Stomach (tissue), 9 donors: ENCODE measurements around the gene SNX5. TPM values are rescaled to one million over a fixed set of nuclear protein-coding genes. Genes with fewer than 3 reads are reported as not detected.

Source experiments
- DNase-seq, 2 donors: peaks; one replicate each; pipeline versions ENCODE4 v3.0.0 to v3.0.0-alpha.2; 2013 to 2019
- H3K27ac ChIP-seq, 5 donors: fragments of 200-600 bp in 4 of 5; sonication (generic) in 4 of 5; one replicate each; pipeline ENCODE4 v1.5.1; 2013 to 2019; ENCODE audit warnings: mild to moderate bottlenecking in 1 of 5, moderate library complexity in 1 of 5
- H3K27me3 ChIP-seq, 3 donors: fragments of 200-600 bp; sonication (generic); one replicate each; pipeline ENCODE4 v1.5.1; 2017 to 2019; ENCODE audit warnings: mixed run types in 1 of 3
- H3K36me3 ChIP-seq, 4 donors: fragments of 200-600 bp; sonication (generic); 1 replicate in 3 of 4; 2 replicates in 1 of 4; pipeline ENCODE4 v1.5.1; 2016 to 2019
- H3K4me1 ChIP-seq, 4 donors: fragments of 200-600 bp; sonication (generic); one replicate each; pipeline ENCODE4 v1.5.1; 2016 to 2019
- H3K4me3 ChIP-seq, 4 donors: fragments of 200-600 bp; sonication (generic) in 3 of 4; one replicate each; pipeline ENCODE4 v1.5.1; 2016 to 2019; ENCODE audit warnings: mild to moderate bottlenecking in 1 of 4
- H3K9me3 ChIP-seq, 4 donors: fragments of 200-600 bp; sonication (generic); one replicate each; pipeline ENCODE4 v1.5.1; 2016 to 2019
- EP300 ChIP-seq: sonication (generic); formaldehyde crosslinking; IDR thresholded peaks from one replicate; pipeline ENCODE4 v1.6.1; 2017; ENCODE audit warnings: antibody characterized with exemption
- POLR2A ChIP-seq, 4 donors: fragments of 450-650 bp; IDR thresholded peaks; one replicate each; pipeline ENCODE4 v1.6.1; 2016; ENCODE audit warnings: antibody characterized with exemption in 4 of 4, control low read depth in 2 of 4, mild to moderate bottlenecking in 1 of 4, moderate library complexity in 1 of 4
- POLR2AphosphoS5 ChIP-seq, 3 donors: sonication (generic); formaldehyde crosslinking; IDR thresholded peaks; one replicate each; pipeline ENCODE4 v1.6.1; 2016; ENCODE audit warnings: antibody characterized with exemption in 3 of 3
- WGBS, 5 donors: extraction: QIAGEN DNeasy Blood & Tissue Kit in 3 of 5; methylation state at CpG; one replicate each; pipeline versions ENCODE4 v1.1.5 to v1.1.7; 2013 to 2018; 5-methylcytosine and 5-hydroxymethylcytosine counted together
- intact Hi-C: fragments of 100-400 bp; cut with DNase I; formaldehyde crosslinking; loops from one replicate; pipeline ENCODE4 v1.15.1; 2023; ENCODE audit warnings: low total_unique reads
- polyA plus RNA-seq, 3 donors: library from polyadenylated mRNA; stranded (reverse); fragments of 200-250 nt; gene quantifications; one replicate each; pipeline ENCODE4 v1.2.3, GENCODE V29; 2013
- total RNA-seq, 5 donors: library from RNA; depleted of rRNA; stranded (reverse); fragments of >200 nt; gene quantifications; one replicate each; pipeline versions ENCODE4 v1.1.0 to v1.2.3, GENCODE V29; 2014 to 2016
- TF ChIP-seq, protein P1 (sequence below), 7 experiments: fragments of 450-650 bp in 4 of 7; fragments of 200-600 bp in 3 of 7; sonication (generic) in 3 of 7; IDR thresholded peaks; one replicate each; pipeline ENCODE4 v1.5.1; 2016 to 2019; ENCODE audit warnings: antibody characterized with exemption in 7 of 7, control low read depth in 2 of 7, mild to moderate bottlenecking in 1 of 7
- donor health status: healthy with polysubstance abuse.
- donor health status: Bipolar disorder and iron deficiency.
- donor health status: healthy.

Gene SNX5
- total and polyA plus RNA-seq, 8 donors: 47.3 to 202 (median 103) TPM

DNA sequence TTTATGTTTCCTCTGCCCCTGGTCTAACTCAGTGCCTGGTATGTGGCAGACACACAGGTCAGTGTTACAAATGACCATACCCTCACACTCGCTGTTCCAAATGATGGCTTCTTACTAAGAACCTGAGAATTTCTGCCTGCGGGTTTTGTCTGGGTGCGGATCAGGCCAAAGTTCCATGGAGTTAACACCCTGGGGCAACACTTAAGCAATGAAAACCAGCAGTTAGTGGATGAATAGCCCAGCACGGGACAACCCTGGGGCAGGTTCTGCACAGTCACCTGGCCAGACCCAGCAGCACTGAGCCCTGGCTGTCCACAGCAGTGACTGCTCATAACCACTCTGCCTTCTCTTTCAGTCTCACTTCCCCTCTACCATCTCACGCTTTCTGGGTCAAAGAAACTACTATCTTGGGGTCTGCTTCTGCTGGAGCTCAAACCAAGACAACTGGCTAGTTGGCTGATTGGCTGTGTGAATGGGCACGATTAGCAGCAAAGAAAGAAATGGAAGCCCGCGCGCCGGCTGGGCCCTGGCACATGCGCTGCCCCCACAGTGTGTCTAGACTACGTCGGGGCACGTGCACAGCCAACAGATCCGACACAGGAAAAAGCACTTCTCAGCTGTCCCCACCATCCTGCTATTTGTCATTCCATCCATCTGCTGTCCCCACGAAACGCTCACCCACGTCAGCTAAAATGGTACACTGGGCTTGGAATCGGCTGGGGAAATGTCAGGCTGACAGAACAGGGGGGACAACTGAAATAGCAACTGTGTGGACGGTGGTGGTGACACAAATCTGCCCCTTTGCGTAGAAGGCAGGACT lies 36.8 kb upstream of the SNX5 start:
- Histone ChIP-seq H3K27ac (peak overlapping the region in 3 of 5 donors; percentile 11 to 38 (median 24)), H3K4me1 (peaks cover 15 to 48% (median 40%) of the 10 kb centered on the region in 4 donors), H3K9me3 (no peaks in the 10 kb centered on the region), H3K27me3 (no peaks in the 10 kb centered on the region), H3K4me3 (no peak overlapping the region), H3K36me3 (no peaks in the 10 kb centered on the region)
- TF ChIP-seq POLR2AphosphoS5 (IDR thresholded peaks at IDR 0.05) (no peak), EP300 (no peak), POLR2A (IDR thresholded peaks at IDR 0.05) (no peak)
- 84 to 91% (median 85%) methylated on average over 21 of the region's 21 CpGs for WGBS, 5 donors
- peak in 1 of 2 donors; percentile 9 for DNase-seq
- intact Hi-C loops: loop anchor here (10.0 kb wide), 1 partner anchor 501 kb away; no protein-coding TSS in a partner anchor

DNA sequence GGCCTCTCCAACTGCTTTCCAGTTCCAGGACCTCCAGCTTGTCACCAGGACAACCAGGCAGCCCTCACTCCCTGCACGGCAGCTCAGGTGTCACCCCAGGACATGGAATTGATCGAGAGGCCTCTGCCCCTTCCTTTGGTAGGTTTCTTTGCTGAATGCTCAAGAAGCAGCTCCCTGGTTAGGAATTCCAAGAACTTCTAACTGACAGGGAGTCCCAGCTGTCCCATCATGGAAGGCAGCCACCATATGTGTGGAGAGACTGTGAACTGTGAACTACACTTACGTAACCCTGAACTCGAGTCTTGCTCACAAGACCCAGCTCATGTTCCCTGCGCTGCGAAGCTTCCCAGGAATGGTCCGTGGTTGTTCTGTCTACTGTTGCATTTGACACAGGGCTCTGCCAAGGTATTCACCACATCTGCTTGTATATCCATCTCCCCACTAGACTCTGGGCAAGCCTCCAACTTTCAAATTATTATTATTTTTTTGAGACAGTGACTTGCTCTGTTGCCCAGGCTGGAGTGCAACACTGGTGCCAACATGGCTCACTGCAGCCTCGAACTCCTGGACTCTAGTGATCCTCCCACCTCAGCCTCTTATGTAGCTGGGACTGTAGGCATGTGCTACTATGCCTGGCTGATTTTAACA lies 35.9 kb upstream of the SNX5 start:
- peak in 1 of 2 donors; percentile 23 for DNase-seq
- no peak for TF ChIP-seq EP300
- TF ChIP-seq POLR2A (IDR thresholded peaks at IDR 0.05): no peak
- TF ChIP-seq, protein P1, sequence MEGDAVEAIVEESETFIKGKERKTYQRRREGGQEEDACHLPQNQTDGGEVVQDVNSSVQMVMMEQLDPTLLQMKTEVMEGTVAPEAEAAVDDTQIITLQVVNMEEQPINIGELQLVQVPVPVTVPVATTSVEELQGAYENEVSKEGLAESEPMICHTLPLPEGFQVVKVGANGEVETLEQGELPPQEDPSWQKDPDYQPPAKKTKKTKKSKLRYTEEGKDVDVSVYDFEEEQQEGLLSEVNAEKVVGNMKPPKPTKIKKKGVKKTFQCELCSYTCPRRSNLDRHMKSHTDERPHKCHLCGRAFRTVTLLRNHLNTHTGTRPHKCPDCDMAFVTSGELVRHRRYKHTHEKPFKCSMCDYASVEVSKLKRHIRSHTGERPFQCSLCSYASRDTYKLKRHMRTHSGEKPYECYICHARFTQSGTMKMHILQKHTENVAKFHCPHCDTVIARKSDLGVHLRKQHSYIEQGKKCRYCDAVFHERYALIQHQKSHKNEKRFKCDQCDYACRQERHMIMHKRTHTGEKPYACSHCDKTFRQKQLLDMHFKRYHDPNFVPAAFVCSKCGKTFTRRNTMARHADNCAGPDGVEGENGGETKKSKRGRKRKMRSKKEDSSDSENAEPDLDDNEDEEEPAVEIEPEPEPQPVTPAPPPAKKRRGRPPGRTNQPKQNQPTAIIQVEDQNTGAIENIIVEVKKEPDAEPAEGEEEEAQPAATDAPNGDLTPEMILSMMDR (IDR thresholded peaks at IDR 0.05): no peak
- TF ChIP-seq POLR2AphosphoS5 (IDR thresholded peaks at IDR 0.05): no peak
- H3K4me3 ChIP-seq: no peak overlapping the region
- intact Hi-C loops: loop anchor here (10.0 kb wide), 1 partner anchor 500 kb away; no protein-coding TSS in a partner anchor
- peaks cover 15 to 48% (median 40%) of the 10 kb centered on the region in 4 donors for H3K4me1 ChIP-seq
- H3K9me3 ChIP-seq: no peaks in the 10 kb centered on the region
- H3K36me3 ChIP-seq: no peaks in the 10 kb centered on the region
- H3K27ac ChIP-seq: peak overlapping the region in 1 of 5 donors; percentile 38
- H3K27me3 ChIP-seq: no peaks in the 10 kb centered on the region
- WGBS, 5 donors: 68 to 82% (median 71%) methylated on average over 8 of the region's 8 CpGs

DNA sequence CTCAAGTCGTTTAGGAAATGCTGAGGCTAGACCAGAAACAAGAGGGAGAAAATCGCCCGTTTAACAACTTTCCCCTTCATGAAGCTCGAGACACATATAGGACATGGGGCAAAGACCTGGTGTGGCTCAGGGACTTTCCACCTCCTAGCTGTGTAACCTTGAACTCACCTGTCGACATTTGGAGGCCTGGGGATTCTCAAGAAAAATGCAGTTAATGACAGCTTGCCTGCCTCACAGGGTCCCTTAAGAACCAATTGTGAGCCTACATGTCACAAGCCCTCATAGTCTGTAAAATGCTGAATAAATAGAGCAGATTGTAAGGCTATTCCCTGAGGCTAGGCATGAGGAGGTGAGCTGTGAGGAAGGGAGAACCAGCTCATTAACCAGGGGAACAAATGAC lies 35.3 kb upstream of the SNX5 start:
- no peaks in the 10 kb centered on the region for H3K9me3 ChIP-seq
- no peak for TF ChIP-seq EP300
- TF ChIP-seq POLR2A (IDR thresholded peaks at IDR 0.05): no peak
- TF ChIP-seq POLR2AphosphoS5 (IDR thresholded peaks at IDR 0.05): no peak
- TF ChIP-seq, protein P1 (IDR thresholded peaks at IDR 0.05): no peak
- no peak overlapping the region for H3K4me3 ChIP-seq
- peaks cover 15 to 48% (median 40%) of the 10 kb centered on the region in 4 donors for H3K4me1 ChIP-seq
- no peak for DNase-seq
- 56 to 74% (median 61%) methylated on average over 5 of the region's 5 CpGs for WGBS, 5 donors
- H3K36me3 ChIP-seq: no peaks in the 10 kb centered on the region
- no peaks in the 10 kb centered on the region for H3K27me3 ChIP-seq
- no peak overlapping the region for H3K27ac ChIP-seq
- intact Hi-C loops: loop anchor here (10.0 kb wide), 1 partner anchor 499 kb away; no protein-coding TSS in a partner anchor

DNA sequence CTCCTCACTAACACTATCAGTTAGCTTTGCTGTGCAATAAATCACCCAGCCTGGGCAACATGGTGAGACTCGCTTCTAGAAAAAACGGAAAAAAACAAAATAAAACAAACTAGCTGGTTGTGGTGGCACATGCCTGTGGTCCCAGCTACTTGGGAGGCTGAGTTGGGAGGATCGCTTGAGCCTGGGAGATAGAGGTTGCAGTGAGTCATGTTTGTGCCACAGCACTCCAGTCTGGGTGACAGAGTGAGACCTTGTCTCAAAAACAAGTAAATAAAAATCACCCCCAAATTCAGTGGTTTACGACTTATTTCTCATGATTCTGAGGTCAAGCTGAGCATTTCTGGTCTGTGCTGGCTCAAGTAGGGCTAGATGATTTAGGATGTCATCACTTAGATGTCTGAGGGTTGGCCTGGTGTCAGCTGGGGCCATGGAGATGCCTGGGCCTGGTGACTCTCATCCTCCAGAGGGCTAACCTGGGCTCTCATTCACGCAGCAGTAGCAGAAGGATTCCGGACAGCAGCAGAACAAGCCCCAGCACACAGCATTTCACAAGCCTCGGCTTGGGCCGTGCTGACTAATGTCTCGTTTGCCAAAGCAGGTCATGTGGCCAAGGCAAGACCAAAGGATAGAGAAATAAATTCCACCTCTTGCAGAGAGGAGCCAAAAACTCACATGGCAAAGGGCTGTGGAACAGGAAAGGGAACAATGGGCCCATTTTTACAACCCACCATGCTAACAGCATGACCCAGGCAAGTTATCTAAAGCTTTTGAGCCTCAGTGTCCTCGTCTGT lies 32.7 kb upstream of the SNX5 start:
- TF ChIP-seq POLR2AphosphoS5 (IDR thresholded peaks at IDR 0.05) (peak in 2 of 3 donors; percentile 25 to 73), POLR2A (IDR thresholded peaks at IDR 0.05) (no peak)
- H3K9me3 ChIP-seq: no peaks in the 10 kb centered on the region
- H3K4me1 ChIP-seq: peaks cover 0 to 32% (median 22%) of the 10 kb centered on the region in 4 donors
- DNase-seq: peak; percentile 16 to 75
- intact Hi-C loops: loop anchor here (10.0 kb wide), 1 partner anchor 497 kb away; no protein-coding TSS in a partner anchor
- no peaks in the 10 kb centered on the region for H3K36me3 ChIP-seq
- WGBS, 5 donors: 49 to 70% (median 59%) methylated on average over 9 to 10 of the region's 10 CpGs
- H3K27me3 ChIP-seq: no peaks in the 10 kb centered on the region
- H3K27ac ChIP-seq: peak overlapping the region in 3 of 5 donors; percentile 25 to 64 (median 31)
- no peak overlapping the region for H3K4me3 ChIP-seq

DNA sequence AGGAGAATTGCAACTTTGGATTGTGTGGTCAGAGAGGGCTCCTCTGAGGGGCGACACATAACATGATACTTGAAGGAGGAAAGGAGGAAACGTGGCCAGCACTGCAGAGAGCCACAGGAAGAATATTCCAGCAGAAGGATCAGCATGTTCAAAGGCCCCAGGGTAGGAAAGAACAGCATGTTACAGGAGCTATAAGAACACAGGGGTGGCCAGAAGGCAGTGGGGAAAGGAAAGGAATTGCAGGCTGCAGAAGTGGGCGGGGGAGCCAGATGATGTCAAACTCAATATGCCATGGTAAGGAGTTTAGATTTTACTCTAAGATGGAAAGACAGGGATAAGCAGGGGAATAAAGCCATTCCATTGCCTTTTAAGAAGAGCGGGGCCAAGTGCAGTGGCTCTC lies 31.0 kb upstream of the SNX5 start:
- intact Hi-C loops: no loop called here
- TF ChIP-seq POLR2A (IDR thresholded peaks at IDR 0.05) (no peak), POLR2AphosphoS5 (IDR thresholded peaks at IDR 0.05) (no peak), EP300 (no peak)
- TF ChIP-seq, protein P1 (IDR thresholded peaks at IDR 0.05): no peak
- WGBS, 5 donors: 80 to 90% (median 85%) methylated on average over 4 of the region's 4 CpGs

More for the DNA sequence above, 31.0 kb upstream of the SNX5 start:
- Histone ChIP-seq H3K4me1 (peaks cover 0 to 26% (median 10%) of the 10 kb centered on the region in 4 donors), H3K9me3 (no peaks in the 10 kb centered on the region), H3K4me3 (no peak overlapping the region), H3K36me3 (no peaks in the 10 kb centered on the region), H3K27me3 (no peaks in the 10 kb centered on the region), H3K27ac (no peak overlapping the region)
- no peak for DNase-seq
